Fibroblast of skin of left biceps (primary cell): ENCODE measurements around the gene ZNF224.
A peak's percentile ranks its signal among the peaks of the same experiment; 100 is the strongest.

Source experiments
- DNase-seq, 2 experiments: peaks; one replicate each; pipeline ENCODE4 v3.0.0-alpha.2; 2013; ENCODE audit warnings: low read depth in 2 of 2

Gene ZNF224

GRCh38 chr19:44131955-44132354 is 37.8 kb downstream of the ZNF224 start:
- no peak for DNase-seq

GRCh38 chr19:44141191-44142058 is 47.3 kb downstream of the ZNF224 start, which contains the start of gene ZNF234:
Gene ZNF234, plus strand, starts transcription at chr19:44141554. Its CDS starts 3,079 bp downstream, at chr19:44144633.
- DNase-seq = peak; percentile 47 to 50

GRCh38 chr19:44142059-44142433 is 47.9 kb downstream of the ZNF224 start:
- DNase-seq = no peak

- DNase-seq = no peak
Measured at GRCh38 chr19:44149776-44150175, 55.6 kb downstream of the ZNF224 start.

- no peak for DNase-seq
Measured at GRCh38 chr19:44151491-44151890, 57.3 kb downstream of the ZNF224 start.

GRCh38 chr19:44156475-44156874 is 62.3 kb downstream of the ZNF224 start:
- DNase-seq = no peak
